K562 (cell line): ENCODE measurements around the gene AFF2.

Experiments used
- BHLHE40 ChIP-seq: IDR thresholded peaks from 2 replicates; pipeline ENCODE4 v1.6.1; 2011; ENCODE audit warnings: low read length, improper control_type of control experiment
- CEBPB ChIP-seq: fragments of 450-650 bp; IDR thresholded peaks from 2 replicates; pipeline ENCODE4 v1.6.1; 2016; ENCODE audit warnings: missing genetic modification characterization, missing compliant biosample characterization
- CTCF ChIP-seq, 3 experiments: IDR thresholded peaks in 2 of 3; conservative IDR thresholded peaks in 1 of 3; 2 replicates each; pipeline ENCODE4 v1.5.1; 2011 to 2012; ENCODE audit warnings: low read length in 3 of 3, mild to moderate bottlenecking in 3 of 3, control low read depth in 2 of 3, improper control_type of control experiment in 1 of 3, inconsistent platforms in 1 of 3, low read depth in 1 of 3, mixed read lengths in 1 of 3, moderate library complexity in 1 of 3; ENCODE audit not compliant: insufficient read depth in 2 of 3
- MEIS2 ChIP-seq: fragments of 450-650 bp; IDR thresholded peaks from 2 replicates; pipeline ENCODE4 v1.6.1; 2014; ENCODE audit warnings: mild to moderate bottlenecking; ENCODE audit not compliant: partially characterized antibody
- MGA ChIP-seq: fragments of 450-650 bp; IDR thresholded peaks from 2 replicates; pipeline ENCODE4 v1.6.1; 2016; ENCODE audit warnings: mild to moderate bottlenecking, moderate library complexity
- NR2F6 ChIP-seq: fragments of 450-650 bp; formaldehyde crosslinking; IDR thresholded peaks from 2 replicates; pipeline ENCODE4 v1.4.0; 2020; ENCODE audit warnings: mild to moderate bottlenecking
- PHF20 ChIP-seq: fragments of 450-650 bp; IDR thresholded peaks from 2 replicates; pipeline ENCODE4 v1.6.1; 2018; ENCODE audit not compliant: partially characterized antibody
- POLR2A ChIP-seq: fragments of 450-650 bp; conservative IDR thresholded peaks from 2 replicates; pipeline ENCODE4 v1.6.1; 2016
- ZNF449 ChIP-seq: fragments of 250-450 bp; sonication (Bioruptor Pico); IDR thresholded peaks from 2 replicates; pipeline ENCODE4 v1.8.0; 2022; ENCODE audit warnings: moderate library complexity, mild to moderate bottlenecking, inconsistent platforms

GRCh38 chrX:149032449-149032848 is 532.0 kb downstream of the AFF2 start:
- TF ChIP-seq ZNF449, result no peak
- TF ChIP-seq POLR2A, result no peak
- no peak for TF ChIP-seq MEIS2
- TF ChIP-seq MGA, result no peak
- TF ChIP-seq CEBPB (tag), result no peak
- TF ChIP-seq BHLHE40, result no peak
- no peak for TF ChIP-seq PHF20
- TF ChIP-seq CTCF (IDR thresholded peaks at IDR 0.05 in 2 of 3, conservative IDR thresholded peaks at IDR 0.05 in 1 of 3; ENCODE audit: insufficient read depth in 2 of 3, low read depth in 1 of 3, low read length in 3 of 3), result no peak
- no peak for TF ChIP-seq NR2F6 (CRISPR knock-in tag)
